ENCODE results near the gene NRP2. TPM values are rescaled to one million over a fixed set of nuclear protein-coding genes. Genes with fewer than 3 reads are reported as not detected.

Gene NRP2
- total and polyA plus RNA-seq, 5 experiments from 2014 or later, result 0.82 to 1.1 TPM; not detected in 3

- POLR2A ChIA-PET, result no interaction called here
- H3K27me3 Mint-ChIP-seq, result peaks cover 11 to 44% (median 35%) of the 10 kb centered on the region in 5 donors
- H3K36me3 Mint-ChIP-seq, result no peaks in the 10 kb centered on the region
- H3K27ac Mint-ChIP-seq, result peak overlapping the region in 5 of 10 donors; percentile 21 to 85 (median 48)
- H3K4me1 Mint-ChIP-seq, result peaks cover 2 to 8% (median 4%) of the 10 kb centered on the region in 4 donors
- DNase-seq (peak in 3 of 10 donors; percentile 11 to 38 (median 37)), ATAC-seq (peak in 1 of 2 donors; percentile 58)
- H3K9me3 Mint-ChIP-seq, result no peaks in the 10 kb centered on the region
- peak overlapping the region in 1 of 10 donors; percentile 9 for H3K4me3 Mint-ChIP-seq
These were observed 81.5 kb downstream of the NRP2 start for GRCh38 chr2:205763708-205764211.

GRCh38 chr2:205764270-205764746 is 82.0 kb downstream of the NRP2 start:
- Mint-ChIP-seq H3K36me3 (no peaks in the 10 kb centered on the region), H3K4me3 (no peak overlapping the region), H3K27ac (peak overlapping the region in 3 of 10 donors; percentile 48 to 85 (median 79)), H3K9me3 (no peaks in the 10 kb centered on the region), H3K4me1 (peaks cover 2 to 11% (median 5%) of the 10 kb centered on the region in 4 donors), H3K27me3 (peaks cover 11 to 44% (median 35%) of the 10 kb centered on the region in 5 donors)
- DNase-seq (no peak), ATAC-seq (no peak)
- POLR2A ChIA-PET, result no interaction called here

- Mint-ChIP-seq H3K4me3 (no peak overlapping the region), H3K36me3 (no peaks in the 10 kb centered on the region), H3K27me3 (peaks cover 10 to 44% (median 35%) of the 10 kb centered on the region in 5 donors), H3K4me1 (peaks cover 5 to 19% (median 9%) of the 10 kb centered on the region in 4 donors), H3K27ac (peak overlapping the region in 1 of 10 donors; percentile 34), H3K9me3 (no peaks in the 10 kb centered on the region)
- DNase-seq (no peak), ATAC-seq (no peak)
- POLR2A ChIA-PET, result no interaction called here
These were observed 82.8 kb downstream of the NRP2 start for GRCh38 chr2:205765151-205765550.

- POLR2A ChIA-PET, result no interaction called here
- no peak for ATAC-seq
- no peaks in the 10 kb centered on the region for H3K36me3 Mint-ChIP-seq
- H3K27me3 Mint-ChIP-seq, result peaks cover 10 to 44% (median 35%) of the 10 kb centered on the region in 5 donors
- no peaks in the 10 kb centered on the region for H3K9me3 Mint-ChIP-seq
- H3K4me3 Mint-ChIP-seq, result peak overlapping the region in 1 of 10 donors; percentile 52
- peaks cover 5 to 24% (median 9%) of the 10 kb centered on the region in 4 donors for H3K4me1 Mint-ChIP-seq
- DNase-seq, result peak; percentile 8 to 75 (median 38)
- H3K27ac Mint-ChIP-seq, result peak overlapping the region in 1 of 10 donors; percentile 32
These were observed 84.6 kb downstream of the NRP2 start for GRCh38 chr2:205766779-205767359.

- no peak overlapping the region for H3K4me3 Mint-ChIP-seq
- peaks cover 10 to 44% (median 32%) of the 10 kb centered on the region in 5 donors for H3K27me3 Mint-ChIP-seq
- POLR2A ChIA-PET, result no interaction called here
- DNase-seq, result no peak
- H3K27ac Mint-ChIP-seq, result no peak overlapping the region
- ATAC-seq, result no peak
- no peaks in the 10 kb centered on the region for H3K9me3 Mint-ChIP-seq
- no peaks in the 10 kb centered on the region for H3K36me3 Mint-ChIP-seq
- H3K4me1 Mint-ChIP-seq, result peaks cover 5 to 24% (median 9%) of the 10 kb centered on the region in 4 donors
These were observed 85.3 kb downstream of the NRP2 start for GRCh38 chr2:205767617-205768016.

- Mint-ChIP-seq H3K9me3 (no peaks in the 10 kb centered on the region), H3K4me3 (no peak overlapping the region), H3K27ac (no peak overlapping the region), H3K4me1 (peaks cover 5 to 24% (median 9%) of the 10 kb centered on the region in 4 donors), H3K36me3 (no peaks in the 10 kb centered on the region), H3K27me3 (peaks cover 10 to 44% (median 25%) of the 10 kb centered on the region in 5 donors)
- no peak for ATAC-seq
- DNase-seq, result no peak
- POLR2A ChIA-PET, result no interaction called here
These were observed 86.0 kb downstream of the NRP2 start for GRCh38 chr2:205768341-205768740.

GRCh38 chr2:205768815-205769494 is 86.7 kb downstream of the NRP2 start:
- H3K4me1 Mint-ChIP-seq, result peaks cover 4 to 24% (median 8%) of the 10 kb centered on the region in 4 donors
- no peaks in the 10 kb centered on the region for H3K36me3 Mint-ChIP-seq
- H3K9me3 Mint-ChIP-seq, result no peaks in the 10 kb centered on the region
- no peak overlapping the region for H3K4me3 Mint-ChIP-seq
- ATAC-seq (no peak), DNase-seq (no peak)
- peaks cover 9 to 44% (median 22%) of the 10 kb centered on the region in 5 donors for H3K27me3 Mint-ChIP-seq
- peak overlapping the region in 1 of 10 donors; percentile 14 for H3K27ac Mint-ChIP-seq
- POLR2A ChIA-PET, result no interaction called here

- Mint-ChIP-seq H3K9me3 (no peaks in the 10 kb centered on the region), H3K4me3 (no peak overlapping the region), H3K4me1 (peaks cover 4 to 24% (median 7%) of the 10 kb centered on the region in 4 donors), H3K36me3 (no peaks in the 10 kb centered on the region), H3K27ac (peak overlapping the region in 1 of 10 donors; percentile 14), H3K27me3 (peaks cover 12 to 39% (median 22%) of the 10 kb centered on the region in 5 donors)
- ATAC-seq, result no peak
- DNase-seq, result no peak
- POLR2A ChIA-PET, result no interaction called here
These were observed 87.2 kb downstream of the NRP2 start for GRCh38 chr2:205769495-205769850.

- Mint-ChIP-seq H3K9me3 (no peaks in the 10 kb centered on the region), H3K27me3 (peaks cover 13 to 37% (median 20%) of the 10 kb centered on the region in 5 donors), H3K4me1 (peaks cover 4 to 24% (median 7%) of the 10 kb centered on the region in 4 donors), H3K36me3 (no peaks in the 10 kb centered on the region), H3K4me3 (no peak overlapping the region), H3K27ac (peak overlapping the region in 1 of 10 donors; percentile 14)
- no peak for DNase-seq
- POLR2A ChIA-PET, result no interaction called here
- no peak for ATAC-seq
These were observed 87.6 kb downstream of the NRP2 start for GRCh38 chr2:205769879-205770278.

GRCh38 chr2:205770577-205770976 is 88.3 kb downstream of the NRP2 start:
- POLR2A ChIA-PET, result no interaction called here
- H3K36me3 Mint-ChIP-seq, result no peaks in the 10 kb centered on the region
- no peak overlapping the region for H3K4me3 Mint-ChIP-seq
- peaks cover 4 to 24% (median 7%) of the 10 kb centered on the region in 4 donors for H3K4me1 Mint-ChIP-seq
- peaks cover 12 to 37% (median 18%) of the 10 kb centered on the region in 5 donors for H3K27me3 Mint-ChIP-seq
- DNase-seq (no peak), ATAC-seq (no peak)
- H3K27ac Mint-ChIP-seq, result peak overlapping the region in 1 of 10 donors; percentile 46
- no peaks in the 10 kb centered on the region for H3K9me3 Mint-ChIP-seq

- peaks cover 12 to 37% (median 15%) of the 10 kb centered on the region in 5 donors for H3K27me3 Mint-ChIP-seq
- H3K27ac Mint-ChIP-seq, result peak overlapping the region in 1 of 10 donors; percentile 46
These were observed 88.7 kb downstream of the NRP2 start for GRCh38 chr2:205771031-205771430.

GRCh38 chr2:205771666-205772065 is 89.4 kb downstream of the NRP2 start:
- peaks cover 4 to 21% (median 7%) of the 10 kb centered on the region in 4 donors for H3K4me1 Mint-ChIP-seq
- H3K9me3 Mint-ChIP-seq, result no peaks in the 10 kb centered on the region
- no peak overlapping the region for H3K4me3 Mint-ChIP-seq
- peaks cover 12 to 37% (median 16%) of the 10 kb centered on the region in 5 donors for H3K27me3 Mint-ChIP-seq
- DNase-seq, result no peak
- POLR2A ChIA-PET, result no interaction called here
- no peak for ATAC-seq
- H3K36me3 Mint-ChIP-seq, result no peaks in the 10 kb centered on the region
- H3K27ac Mint-ChIP-seq, result no peak overlapping the region

More at GRCh38 chr2:205771031-205771430, 88.7 kb downstream of the NRP2 start:
- no peak for ATAC-seq
- no peak for DNase-seq
- Mint-ChIP-seq H3K4me3 (no peak overlapping the region), H3K9me3 (no peaks in the 10 kb centered on the region), H3K4me1 (peaks cover 4 to 24% (median 7%) of the 10 kb centered on the region in 4 donors), H3K36me3 (no peaks in the 10 kb centered on the region)
- POLR2A ChIA-PET, result no interaction called here

- Mint-ChIP-seq H3K27me3 (peaks cover 11 to 35% (median 17%) of the 10 kb centered on the region in 5 donors), H3K4me3 (no peak overlapping the region), H3K36me3 (no peaks in the 10 kb centered on the region), H3K4me1 (peaks cover 2 to 16% (median 6%) of the 10 kb centered on the region in 4 donors), H3K27ac (no peak overlapping the region), H3K9me3 (no peaks in the 10 kb centered on the region)
- ATAC-seq (no peak), DNase-seq (no peak)
- POLR2A ChIA-PET, result no interaction called here
These were observed 90.7 kb downstream of the NRP2 start for GRCh38 chr2:205772983-205773382.

Measured in naive thymus-derived CD8-positive, alpha-beta T cell (primary cell).